Measurements from ENCODE around the gene EIF4A3.
"Not testable (repeated sequence)": the region's sequence is repeated elsewhere in the genome, so short reads cannot be mapped to it uniquely, and the experiment has no call there.

EIF4A3 gene

GRCh38 chr17:80099291-80100034, 47.5 kb downstream of the EIF4A3 start:
- H2AFZ ChIP-seq (ENCODE audit: low read length, unreplicated experiment), result no peak overlapping the region
- no peaks in the 10 kb centered on the region for H3K27me3 ChIP-seq (ENCODE audit: insufficient read depth, low read length)
- H3K4me1 ChIP-seq (ENCODE audit: control insufficient read depth, insufficient read depth, low read length, unreplicated experiment), result peaks cover 16% of the 10 kb centered on the region
- H3K4me3 ChIP-seq (ENCODE audit: low read depth, low read length), result no peak overlapping the region
- H3K27ac ChIP-seq (ENCODE audit: low read depth, low read length), result no peak overlapping the region
- no peaks in the 10 kb centered on the region for H3K36me3 ChIP-seq (ENCODE audit: insufficient read depth, low read length)
- no peaks in the 10 kb centered on the region for H3K79me2 ChIP-seq (ENCODE audit: control insufficient read depth, insufficient read depth, low read length, unreplicated experiment)

GRCh38 chr17:80097844-80098691, 48.9 kb downstream of the EIF4A3 start:
- H2AFZ ChIP-seq (ENCODE audit: low read length, unreplicated experiment), result no peak overlapping the region
- H3K36me3 ChIP-seq (ENCODE audit: insufficient read depth, low read length), result no peaks in the 10 kb centered on the region
- H3K27me3 ChIP-seq (ENCODE audit: insufficient read depth, low read length), result no peaks in the 10 kb centered on the region
- H3K79me2 ChIP-seq (ENCODE audit: control insufficient read depth, insufficient read depth, low read length, unreplicated experiment), result no peaks in the 10 kb centered on the region
- no peak overlapping the region for H3K27ac ChIP-seq (ENCODE audit: low read depth, low read length)
- H3K4me1 ChIP-seq (ENCODE audit: control insufficient read depth, insufficient read depth, low read length, unreplicated experiment), result peaks cover 16% of the 10 kb centered on the region
- no peak overlapping the region for H3K4me3 ChIP-seq (ENCODE audit: low read depth, low read length)

GRCh38 chr17:80097127-80097621, 49.8 kb downstream of the EIF4A3 start:
- no peaks in the 10 kb centered on the region for H3K36me3 ChIP-seq (ENCODE audit: insufficient read depth, low read length)
- H3K27ac ChIP-seq (ENCODE audit: low read depth, low read length), result no peak overlapping the region
- H3K4me1 ChIP-seq (ENCODE audit: control insufficient read depth, insufficient read depth, low read length, unreplicated experiment), result peaks cover 8% of the 10 kb centered on the region
- H3K79me2 ChIP-seq (ENCODE audit: control insufficient read depth, insufficient read depth, low read length, unreplicated experiment), result no peaks in the 10 kb centered on the region
- H3K27me3 ChIP-seq (ENCODE audit: insufficient read depth, low read length), result no peaks in the 10 kb centered on the region
- H2AFZ ChIP-seq (ENCODE audit: low read length, unreplicated experiment), result no peak overlapping the region
- H3K4me3 ChIP-seq (ENCODE audit: low read depth, low read length), result no peak overlapping the region

GRCh38 chr17:80096561-80097021, 50.3 kb downstream of the EIF4A3 start:
- Histone ChIP-seq H3K4me3 (ENCODE audit: low read depth, low read length) (no peak overlapping the region), H3K36me3 (ENCODE audit: insufficient read depth, low read length) (no peaks in the 10 kb centered on the region), H3K27ac (ENCODE audit: low read depth, low read length) (no peak overlapping the region), H3K4me1 (ENCODE audit: control insufficient read depth, insufficient read depth, low read length, unreplicated experiment) (peaks cover 6% of the 10 kb centered on the region), H2AFZ (ENCODE audit: low read length, unreplicated experiment) (no peak overlapping the region), H3K79me2 (ENCODE audit: control insufficient read depth, insufficient read depth, low read length, unreplicated experiment) (no peaks in the 10 kb centered on the region), H3K27me3 (ENCODE audit: insufficient read depth, low read length) (no peaks in the 10 kb centered on the region)

GRCh38 chr17:80095844-80096475, 51.0 kb downstream of the EIF4A3 start:
- Histone ChIP-seq H3K27ac (ENCODE audit: low read depth, low read length) (no peak overlapping the region), H3K4me3 (ENCODE audit: low read depth, low read length) (no peak overlapping the region), H3K27me3 (ENCODE audit: insufficient read depth, low read length) (no peaks in the 10 kb centered on the region), H2AFZ (ENCODE audit: low read length, unreplicated experiment) (no peak overlapping the region), H3K79me2 (ENCODE audit: control insufficient read depth, insufficient read depth, low read length, unreplicated experiment) (no peaks in the 10 kb centered on the region), H3K36me3 (ENCODE audit: insufficient read depth, low read length) (no peaks in the 10 kb centered on the region), H3K4me1 (ENCODE audit: control insufficient read depth, insufficient read depth, low read length, unreplicated experiment) (peaks cover 5% of the 10 kb centered on the region)

- H3K79me2 ChIP-seq (ENCODE audit: control insufficient read depth, insufficient read depth, low read length, unreplicated experiment), result no peaks in the 10 kb centered on the region
- no peaks in the 10 kb centered on the region for H3K4me1 ChIP-seq (ENCODE audit: control insufficient read depth, insufficient read depth, low read length, unreplicated experiment)
- no peaks in the 10 kb centered on the region for H3K27me3 ChIP-seq (ENCODE audit: insufficient read depth, low read length)
- H2AFZ ChIP-seq (ENCODE audit: low read length, unreplicated experiment), result no peak overlapping the region
- H3K27ac ChIP-seq (ENCODE audit: low read depth, low read length), result no peak overlapping the region
- no peak overlapping the region for H3K4me3 ChIP-seq (ENCODE audit: low read depth, low read length)
- H3K36me3 ChIP-seq (ENCODE audit: insufficient read depth, low read length), result no peaks in the 10 kb centered on the region
Measured at GRCh38 chr17:80095038-80095843, 51.7 kb downstream of the EIF4A3 start.

GRCh38 chr17:80092959-80093358, 54.0 kb downstream of the EIF4A3 start:
- H3K27ac ChIP-seq (ENCODE audit: low read depth, low read length), result no peak overlapping the region
- no peak overlapping the region for H3K4me3 ChIP-seq (ENCODE audit: low read depth, low read length)
- no peaks in the 10 kb centered on the region for H3K27me3 ChIP-seq (ENCODE audit: insufficient read depth, low read length)
- no peaks in the 10 kb centered on the region for H3K36me3 ChIP-seq (ENCODE audit: insufficient read depth, low read length)
- no peak overlapping the region for H2AFZ ChIP-seq (ENCODE audit: low read length, unreplicated experiment)
- no peaks in the 10 kb centered on the region for H3K4me1 ChIP-seq (ENCODE audit: control insufficient read depth, insufficient read depth, low read length, unreplicated experiment)
- H3K79me2 ChIP-seq (ENCODE audit: control insufficient read depth, insufficient read depth, low read length, unreplicated experiment), result no peaks in the 10 kb centered on the region

- no peaks in the 10 kb centered on the region for H3K27me3 ChIP-seq (ENCODE audit: insufficient read depth, low read length)
- no peaks in the 10 kb centered on the region for H3K4me1 ChIP-seq (ENCODE audit: control insufficient read depth, insufficient read depth, low read length, unreplicated experiment)
- H3K27ac ChIP-seq (ENCODE audit: low read depth, low read length), result no peak overlapping the region
- H3K79me2 ChIP-seq (ENCODE audit: control insufficient read depth, insufficient read depth, low read length, unreplicated experiment), result no peaks in the 10 kb centered on the region
- no peak overlapping the region for H2AFZ ChIP-seq (ENCODE audit: low read length, unreplicated experiment)
- H3K4me3 ChIP-seq (ENCODE audit: low read depth, low read length), result no peak overlapping the region
- no peaks in the 10 kb centered on the region for H3K36me3 ChIP-seq (ENCODE audit: insufficient read depth, low read length)
Measured at GRCh38 chr17:80091376-80091775, 55.6 kb downstream of the EIF4A3 start.

GRCh38 chr17:80090164-80090563, 56.8 kb downstream of the EIF4A3 start:
- H3K27me3 ChIP-seq (ENCODE audit: insufficient read depth, low read length); H2AFZ ChIP-seq (ENCODE audit: low read length, unreplicated experiment); H3K4me1 ChIP-seq (ENCODE audit: control insufficient read depth, insufficient read depth, low read length, unreplicated experiment): not testable (repeated sequence)

GRCh38 chr17:80089762-80090161, 57.2 kb downstream of the EIF4A3 start:
- H3K27me3 ChIP-seq (ENCODE audit: insufficient read depth, low read length), result no peaks in the 10 kb centered on the region
- H3K4me3 ChIP-seq (ENCODE audit: low read depth, low read length), result no peak overlapping the region
- no peak overlapping the region for H3K27ac ChIP-seq (ENCODE audit: low read depth, low read length)
- H3K36me3 ChIP-seq (ENCODE audit: insufficient read depth, low read length), result no peaks in the 10 kb centered on the region
- H3K79me2 ChIP-seq (ENCODE audit: control insufficient read depth, insufficient read depth, low read length, unreplicated experiment), result no peaks in the 10 kb centered on the region
- H2AFZ ChIP-seq (ENCODE audit: low read length, unreplicated experiment), result no peak overlapping the region
- no peaks in the 10 kb centered on the region for H3K4me1 ChIP-seq (ENCODE audit: control insufficient read depth, insufficient read depth, low read length, unreplicated experiment)

More at GRCh38 chr17:80090164-80090563, 56.8 kb downstream of the EIF4A3 start:
- not testable (repeated sequence) for H3K79me2 ChIP-seq (ENCODE audit: control insufficient read depth, insufficient read depth, low read length, unreplicated experiment); H3K27ac ChIP-seq (ENCODE audit: low read depth, low read length); H3K36me3 ChIP-seq (ENCODE audit: insufficient read depth, low read length); H3K4me3 ChIP-seq (ENCODE audit: low read depth, low read length)

Measured in ACC112 (cell line).